ENCODE data around the gene ACSF3.
"Not testable (repeated sequence)": the region's sequence is repeated elsewhere in the genome, so short reads cannot be mapped to it uniquely, and the experiment has no call there.

ACSF3 gene

DNA sequence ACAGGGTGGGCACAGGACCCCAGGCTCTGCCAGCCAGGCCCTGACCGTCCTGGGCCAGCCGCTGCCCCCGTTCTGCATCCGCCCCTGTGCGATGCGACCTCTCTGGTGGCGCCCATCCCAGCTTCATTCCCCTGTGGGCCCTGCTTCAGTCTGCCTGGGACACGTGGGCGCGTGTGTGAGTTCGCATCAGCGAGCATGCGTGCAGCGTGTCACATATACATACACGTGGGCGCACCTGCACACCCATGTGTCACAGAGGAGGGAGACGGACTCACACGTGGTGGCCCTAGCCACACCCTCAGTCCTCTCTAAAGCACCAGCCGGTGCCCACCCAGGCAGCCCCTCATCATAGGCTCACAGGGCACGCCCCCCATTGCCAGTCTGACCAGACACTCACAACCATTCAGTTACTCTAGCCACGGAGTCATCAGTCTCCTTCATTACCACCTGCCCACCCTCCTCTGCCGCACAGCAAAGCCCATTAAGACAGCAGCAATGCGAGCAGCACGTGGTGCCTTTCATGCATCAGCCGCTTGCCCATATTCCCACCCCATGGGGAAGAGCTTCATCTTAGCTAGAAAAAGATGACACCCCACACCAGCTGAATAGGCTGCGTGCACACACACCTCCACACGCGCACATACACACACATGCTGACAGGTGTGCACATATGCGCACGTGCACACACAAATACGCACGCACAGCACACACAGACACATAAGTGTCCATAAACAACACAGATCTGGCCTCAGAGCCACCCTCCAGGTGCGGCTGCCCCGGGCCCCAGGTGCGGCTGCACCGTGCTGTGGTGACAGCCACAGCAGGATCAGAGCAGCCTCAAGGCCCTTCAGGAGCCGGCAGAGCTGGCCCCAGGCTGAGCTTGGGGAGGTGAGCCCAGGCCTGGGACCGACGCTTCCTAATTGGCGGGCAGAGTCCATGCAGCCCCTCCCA, 68.4 kb downstream of the ACSF3 start:
- no peak for DNase-seq (ENCODE audit: low spot score)

DNA sequence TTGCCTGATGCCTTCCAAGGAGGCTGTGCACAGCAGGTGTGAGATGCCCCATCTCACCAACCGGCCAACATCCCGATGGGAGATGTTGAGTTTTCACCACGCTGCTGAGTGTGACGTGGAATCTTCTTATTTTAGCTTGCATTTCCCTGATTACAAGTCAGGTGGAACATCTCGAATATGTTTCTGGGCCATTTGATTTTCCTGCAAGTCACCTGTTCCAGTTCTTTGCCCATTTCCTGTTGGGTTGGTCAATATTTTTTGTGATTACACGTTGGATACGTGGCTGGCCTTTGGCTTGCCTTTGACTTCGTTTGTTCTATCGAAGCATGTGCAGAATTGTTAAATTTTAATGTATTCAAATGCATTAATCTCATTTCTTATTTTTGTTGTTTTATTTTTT, 69.6 kb downstream of the ACSF3 start:
- no peak for DNase-seq (ENCODE audit: low spot score)

- no peak for DNase-seq (ENCODE audit: low spot score)
These were observed 70.8 kb downstream of the ACSF3 start for GRCh38 chr16:89164436-89164835.

DNA sequence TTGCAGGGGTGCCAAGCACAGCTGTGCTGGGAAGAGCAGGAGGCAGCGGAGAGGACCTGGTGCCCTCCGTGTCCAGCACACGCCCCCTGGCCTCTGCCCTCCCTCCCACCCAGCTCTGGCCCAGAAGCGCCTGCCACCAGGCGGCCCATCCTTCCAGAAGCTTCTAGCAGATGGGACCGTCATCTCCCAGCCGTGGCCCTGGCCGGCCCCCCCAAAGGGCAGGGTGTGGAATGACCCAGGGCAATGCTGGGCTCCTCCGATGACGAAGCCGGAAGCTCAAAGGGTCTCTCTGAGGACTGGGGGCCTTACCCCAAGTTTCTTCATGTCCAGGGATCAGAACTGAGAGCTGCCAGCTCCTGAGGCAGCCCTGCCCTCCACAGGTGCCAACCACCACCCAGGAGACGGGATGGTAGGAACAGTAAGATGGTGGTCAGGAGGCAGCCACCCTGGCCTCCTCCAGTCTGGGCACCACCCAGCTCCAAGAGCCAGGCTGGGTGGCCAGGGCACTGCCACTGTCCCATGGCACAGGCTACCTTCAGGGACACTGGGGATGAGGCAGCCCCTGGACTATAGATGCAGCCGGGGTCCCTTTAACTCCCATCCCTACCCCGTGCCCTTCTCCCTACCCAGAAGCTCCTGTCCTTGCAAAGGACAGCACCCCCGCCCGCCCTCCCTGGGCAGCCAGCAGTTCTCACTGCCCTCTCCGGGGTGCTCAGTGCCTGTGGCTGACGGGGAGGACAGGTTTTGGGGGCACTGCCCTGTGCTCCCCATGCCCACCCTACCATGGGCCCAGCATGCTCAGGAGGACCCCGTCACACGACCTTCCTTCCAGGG, 71.4 kb downstream of the ACSF3 start:
- no peak for DNase-seq (ENCODE audit: low spot score)

DNA sequence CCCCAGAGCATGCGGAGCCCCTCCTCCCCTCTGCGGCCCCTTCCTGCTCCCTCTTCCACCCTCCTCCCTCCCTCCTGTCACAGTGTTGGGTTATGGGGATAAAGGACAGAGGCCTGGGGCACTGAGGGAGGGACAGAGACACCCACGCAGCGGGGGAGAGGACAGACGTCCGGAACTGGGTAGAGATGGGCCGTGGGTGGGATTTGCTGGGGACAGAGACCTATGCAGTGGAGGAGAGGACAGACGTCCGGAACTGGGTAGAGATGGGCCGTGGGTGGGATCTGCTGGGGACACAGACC, 72.0 kb downstream of the ACSF3 start:
- not testable (repeated sequence) for DNase-seq (ENCODE audit: low spot score)

DNA sequence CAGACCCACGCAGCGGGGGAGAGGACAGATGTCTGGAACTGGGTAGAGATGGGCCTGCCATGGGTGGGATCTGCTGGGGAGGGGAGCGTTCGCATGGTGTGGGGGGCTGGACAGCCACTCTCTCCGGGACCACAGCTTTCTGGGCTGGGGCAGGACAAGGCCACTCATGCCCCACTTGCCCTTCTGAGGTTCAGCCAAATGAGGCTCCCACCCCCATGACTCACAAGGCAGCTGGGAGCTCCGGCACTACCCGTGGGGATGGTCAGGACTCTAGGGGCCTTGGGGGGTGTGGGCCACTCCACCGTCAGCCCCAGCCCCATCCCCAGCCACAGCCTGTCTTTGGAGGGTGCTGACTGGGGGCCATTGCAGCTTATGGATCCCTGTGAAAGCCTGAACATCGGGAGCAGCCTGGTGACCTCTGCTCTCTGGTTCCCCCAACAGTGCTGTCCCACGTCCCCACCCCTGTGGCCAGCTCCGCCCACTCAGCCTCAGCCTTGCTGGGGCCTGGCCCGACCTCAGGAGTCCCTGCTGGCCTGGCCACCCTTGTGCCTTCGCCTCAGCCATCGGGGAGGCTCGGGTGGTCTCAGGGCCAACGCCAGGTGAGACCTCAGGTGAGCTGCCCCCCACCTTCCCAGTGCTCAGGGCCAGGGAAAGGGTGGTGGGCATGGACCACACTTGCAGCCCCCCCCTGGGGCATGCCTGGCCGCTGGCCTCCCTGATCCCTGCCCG, 73.2 kb downstream of the ACSF3 start:
- no peak for DNase-seq (ENCODE audit: low spot score)

- DNase-seq (ENCODE audit: low spot score), result peak; percentile 50
These were observed 73.8 kb downstream of the ACSF3 start for GRCh38 chr16:89167425-89167941.

GRCh38 chr16:89168381-89169189, 74.9 kb downstream of the ACSF3 start:
- DNase-seq (ENCODE audit: low spot score), result no peak

- DNase-seq (ENCODE audit: low spot score), result no peak
These were observed 76.1 kb downstream of the ACSF3 start for GRCh38 chr16:89169778-89170177.

GRCh38 chr16:89170346-89171215, 76.9 kb downstream of the ACSF3 start:
- DNase-seq (ENCODE audit: low spot score), result no peak

- DNase-seq (ENCODE audit: low spot score), result peak; percentile 89
These were observed 77.8 kb downstream of the ACSF3 start, which contains the start of gene CDH15 for GRCh38 chr16:89171216-89172170. Gene CDH15 (plus strand): TSS chr16:89171748. CDS start chr16:89171832, 84 bp downstream.

DNA sequence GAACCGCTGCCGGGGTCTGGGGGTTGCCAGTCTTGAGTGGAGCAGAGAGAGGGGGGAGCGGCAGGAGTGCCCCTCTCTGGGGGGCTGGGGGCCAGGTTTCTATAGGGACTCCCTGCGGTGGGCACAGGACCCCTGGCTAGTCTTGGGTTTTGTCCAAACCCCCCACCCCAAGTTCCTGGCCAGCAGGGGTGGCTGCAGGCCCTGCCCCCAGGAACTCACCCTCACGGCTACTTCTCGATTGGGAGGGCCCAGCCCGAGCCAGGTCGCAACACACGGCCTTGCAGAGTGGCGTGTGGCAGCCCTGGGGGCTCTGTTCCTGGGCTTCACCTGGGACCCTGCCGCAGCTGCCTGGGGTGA, 78.5 kb downstream of the ACSF3 start:
- DNase-seq (ENCODE audit: low spot score), result no peak

GRCh38 chr16:89172528-89173173, 79.0 kb downstream of the ACSF3 start:
- no peak for DNase-seq (ENCODE audit: low spot score)

DNA sequence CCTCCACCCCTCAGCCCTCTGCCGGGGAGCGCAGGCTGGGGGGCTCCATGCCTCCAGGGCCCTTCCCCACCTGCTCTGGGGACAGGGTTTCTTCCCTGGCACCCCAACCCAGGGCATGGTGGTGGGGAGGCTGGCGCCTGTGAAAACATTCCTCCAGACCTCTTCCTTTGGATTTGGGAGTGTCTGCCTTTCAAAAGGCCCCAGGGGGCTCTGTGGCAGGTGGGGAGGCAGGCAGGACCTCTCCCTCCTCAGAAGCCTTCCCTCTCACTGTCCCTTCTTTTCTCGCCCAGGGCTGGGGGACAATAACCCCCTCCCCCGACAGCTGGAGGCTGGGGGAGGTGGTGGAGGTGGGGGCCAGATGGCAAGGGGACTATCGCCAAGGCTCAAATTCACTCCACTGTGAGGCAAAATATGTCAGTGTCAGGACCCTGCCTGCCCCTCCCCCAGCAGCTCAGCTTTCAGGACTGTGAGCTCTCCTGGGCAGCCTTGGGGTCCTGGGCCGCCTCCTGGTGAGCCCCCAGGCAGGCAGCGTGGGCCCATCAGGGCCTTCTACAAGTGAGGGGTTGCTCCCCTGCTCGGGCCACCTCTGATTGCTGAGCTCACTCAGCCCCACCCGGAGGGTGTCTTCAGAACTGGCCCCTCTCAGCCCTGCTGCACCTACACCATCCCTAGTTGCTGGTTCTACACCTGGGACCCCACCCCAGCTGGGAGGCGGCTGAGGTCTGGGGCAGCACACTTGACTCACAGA, 79.7 kb downstream of the ACSF3 start:
- no peak for DNase-seq (ENCODE audit: low spot score)

DNA sequence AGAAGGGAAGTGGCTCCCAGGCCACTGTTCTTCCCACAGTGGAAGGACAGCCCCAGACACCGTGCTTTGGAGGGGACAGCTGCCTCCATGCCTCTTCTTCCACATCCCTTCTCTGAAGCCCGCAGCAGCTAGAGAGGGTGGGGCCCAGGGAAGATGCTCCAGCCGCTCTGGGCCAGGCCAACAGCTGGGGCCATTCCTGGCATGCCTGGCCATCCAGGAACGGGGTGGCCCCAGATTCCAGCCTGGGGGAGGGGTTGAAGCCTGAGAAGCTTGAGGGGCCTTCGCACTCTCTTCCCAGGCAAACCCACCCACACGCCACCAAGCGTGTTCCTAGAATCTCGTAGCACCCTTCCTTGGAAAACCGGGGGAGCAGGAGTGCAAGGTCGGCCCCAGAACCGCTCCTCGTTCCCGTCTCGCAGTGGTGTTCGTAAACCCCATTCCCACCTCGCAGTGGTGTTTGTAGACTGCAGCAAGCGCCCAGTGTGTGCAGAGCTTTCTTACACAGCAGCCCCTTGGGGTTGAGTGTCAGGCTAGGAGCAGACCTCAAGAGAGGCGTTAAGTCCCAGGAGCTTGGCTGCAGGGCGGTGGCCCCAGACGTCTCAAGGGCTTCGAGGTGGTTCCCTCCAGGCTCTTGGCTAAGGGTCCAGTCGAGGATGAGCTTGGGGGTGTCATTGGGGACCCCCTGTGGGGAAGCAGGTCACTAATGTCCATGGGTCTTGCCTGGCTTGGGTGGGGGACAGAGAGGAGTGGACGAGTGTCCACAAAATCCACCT, 80.6 kb downstream of the ACSF3 start:
- DNase-seq (ENCODE audit: low spot score), result no peak

DNA sequence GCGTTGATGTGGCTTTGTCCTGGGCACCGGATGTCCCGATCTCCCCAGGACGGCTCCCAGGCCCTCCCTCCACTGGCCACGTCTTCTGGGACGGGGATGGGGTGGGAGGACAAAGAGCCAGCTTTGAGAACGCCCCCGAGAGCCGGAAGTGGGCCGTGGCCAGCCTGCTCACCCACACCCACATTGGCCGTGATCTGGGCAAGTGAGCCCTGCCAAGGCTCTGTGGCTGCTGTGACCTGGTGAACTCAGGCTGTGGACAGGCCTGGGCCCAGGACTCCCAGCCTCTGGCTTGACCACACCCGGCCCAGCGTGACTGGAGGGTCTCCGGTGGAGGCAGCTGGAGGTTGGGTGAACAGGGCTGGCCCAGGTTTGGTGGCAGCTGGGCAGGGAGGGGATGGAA, 81.2 kb downstream of the ACSF3 start:
- DNase-seq (ENCODE audit: low spot score), result no peak

Data from COLO829 (cell line).